ENCODE data around the gene KLK5. TPM values are rescaled to one million over a fixed set of nuclear protein-coding genes. Genes with fewer than 3 reads are reported as not detected.

The KLK5 gene
- total and polyA plus RNA-seq, 2 of the 13 experiments (the other 11 are each of a cell fraction or from before 2014, with no cell fraction given): not detected

- intact Hi-C loops (cut with micrococcal nuclease; ENCODE audit: unreplicated experiment): no loop called here
- ATAC-seq (no peak), FAIRE-seq (no peak), DNase-seq (ENCODE audit: low spot score) (no peak)
- H3K4me1 ChIP-seq (ENCODE audit: insufficient read depth, low read length): no peaks in the 10 kb centered on the region
- no peak overlapping the region for H3K4me3 ChIP-seq (replicated peaks in 1 of 3; ENCODE audit: insufficient read depth in 1 of 3, low read depth in 2 of 3, low read length in 3 of 3)
- no peaks in the 10 kb centered on the region for H4K20me1 ChIP-seq (ENCODE audit: insufficient read depth, low read length)
- BruUV-seq (replicated peaks): no TSS peak
- TF ChIP-seq NCOA2 (CRISPR knock-in tag; IDR thresholded peaks at IDR 0.05) (no peak), ZNF713 (CRISPR knock-in tag; IDR thresholded peaks at IDR 0.05) (no peak), YEATS4 (CRISPR knock-in tag; IDR thresholded peaks at IDR 0.05; ENCODE audit: borderline replicate concordance) (no peak), ZNF326 (CRISPR knock-in tag; IDR thresholded peaks at IDR 0.05; ENCODE audit: borderline replicate concordance) (no peak), TFE3 (CRISPR knock-in tag; IDR thresholded peaks at IDR 0.05) (no peak), NCOA5 (CRISPR knock-in tag; IDR thresholded peaks at IDR 0.05) (no peak), ZNF678 (CRISPR knock-in tag; IDR thresholded peaks at IDR 0.05) (no peak), TBL1XR1 (IDR thresholded peaks at IDR 0.05; ENCODE audit: borderline replicate concordance, low read length, partially characterized antibody) (no peak), TBP (CRISPR knock-in tag; IDR thresholded peaks at IDR 0.05) (no peak), ONECUT2 (CRISPR knock-in tag; IDR thresholded peaks at IDR 0.05) (no peak), GLMP (CRISPR knock-in tag; IDR thresholded peaks at IDR 0.05; ENCODE audit: borderline replicate concordance) (no peak)
- 2% methylated on average over 9 of the region's 9 CpGs for WGBS (ENCODE audit: low lambda C conversion rate)
- no peaks in the 10 kb centered on the region for H3K36me3 ChIP-seq (replicated peaks in 1 of 2; ENCODE audit: control insufficient read depth in 1 of 2, insufficient read depth in 2 of 2, low read length in 2 of 2)
- H3K27ac ChIP-seq (ENCODE audit: extremely low read length, insufficient read depth, low read length): no peak overlapping the region
- H3K9me3 ChIP-seq (ENCODE audit: low read length): no peaks in the 10 kb centered on the region
- no peak overlapping the region for H2AFZ ChIP-seq (ENCODE audit: low read length)
- no peak overlapping the region for H3K4me2 ChIP-seq (ENCODE audit: low read depth, low read length)
- H3K9ac ChIP-seq (ENCODE audit: insufficient read depth, low read depth, low read length): no peak overlapping the region
- in situ Hi-C loops (cut with HindIII; ENCODE audit: extremely low pct_ligation_motif_present, low pct_unique_long_range_greater_than_20kb): no loop called here
- ChIA-PET POLR2A (no interaction called here), CTCF (ENCODE audit: low intra/inter-chr PET ratio, low total read pairs) (no interaction called here)
- peaks cover 0 to 6% of the 10 kb centered on the region in 2 experiments; a peak in 1 of 5 replicates for H3K27me3 ChIP-seq (ENCODE audit: control insufficient read depth in 1 of 2, insufficient read depth in 2 of 2, low read length in 2 of 2)
- no peaks in the 10 kb centered on the region for H3K79me2 ChIP-seq (ENCODE audit: insufficient read depth, low read length)
Observed at GRCh38 chr19:50959731-50960500, 7.1 kb upstream of the KLK5 start.
